Hematopoietic multipotent progenitor cell treated with erythropoietin and hydrocortisone succinate and interleukin-3 and kit ligand, for 4 days (in vitro differentiated cells): ENCODE results near the gene CYSRT1.

Experiments
- DNase-seq: peaks from one replicate; pipeline ENCODE4 v3.0.0-alpha.2; 2015

The CYSRT1 gene

GRCh38 chr9:137224830-137225694 lies at the start of gene CYSRT1:
Gene CYSRT1, plus strand, starts transcription at chr9:137225174. Its CDS starts 448 bp downstream, at chr9:137225622.
- no peak for DNase-seq

- DNase-seq = no peak
Observed at GRCh38 chr9:137175345-137175961, 49.5 kb upstream of the CYSRT1 start.

GRCh38 chr9:137176302-137177182 lies 48.4 kb upstream of the CYSRT1 start:
- peak; percentile 63 for DNase-seq

- no peak for DNase-seq
Observed at GRCh38 chr9:137178201-137178938, 46.6 kb upstream of the CYSRT1 start.

GRCh38 chr9:137178939-137179630 lies 45.9 kb upstream of the CYSRT1 start:
- DNase-seq = no peak

GRCh38 chr9:137179761-137180160 lies 45.2 kb upstream of the CYSRT1 start:
- DNase-seq = no peak

GRCh38 chr9:137180491-137180890 lies 44.5 kb upstream of the CYSRT1 start:
- DNase-seq = no peak

- no peak for DNase-seq
Observed at GRCh38 chr9:137181680-137182079, 43.3 kb upstream of the CYSRT1 start.

- DNase-seq = no peak
Observed at GRCh38 chr9:137182836-137183235, 42.1 kb upstream of the CYSRT1 start.

GRCh38 chr9:137183980-137184595 lies 40.9 kb upstream of the CYSRT1 start:
- DNase-seq = no peak

- no peak for DNase-seq
Observed at GRCh38 chr9:137184881-137185660, 39.9 kb upstream of the CYSRT1 start.

- DNase-seq = no peak
Observed at GRCh38 chr9:137185921-137186320, 39.1 kb upstream of the CYSRT1 start.

- DNase-seq = no peak
Observed at GRCh38 chr9:137186385-137186784, 38.6 kb upstream of the CYSRT1 start.

- no peak for DNase-seq
Observed at GRCh38 chr9:137187386-137187785, 37.6 kb upstream of the CYSRT1 start.

GRCh38 chr9:137188086-137188489 lies 36.9 kb upstream of the CYSRT1 start:
- no peak for DNase-seq

- DNase-seq = peak; percentile 96
Observed at GRCh38 chr9:137188490-137189296, 36.3 kb upstream of the CYSRT1 start, which contains the start of the genes ANAPC2 and SSNA1. Gene ANAPC2, minus strand, starts transcription at chr9:137188560. Its CDS starts 28 bp downstream, at chr9:137188532. Gene SSNA1, plus strand, starts transcription at chr9:137188676. Its CDS starts 51 bp downstream, at chr9:137188727.

GRCh38 chr9:137189297-137190295 lies 35.4 kb upstream of the CYSRT1 start:
- DNase-seq = no peak

- DNase-seq = peak; percentile 47
Observed at GRCh38 chr9:137190315-137190856, 34.6 kb upstream of the CYSRT1 start.
